Stimulated activated CD4-positive, alpha-beta T cell treated with anti-CD3 and anti-CD28 coated beads, TNF-alpha, amount 100 ng/mL, for 24 hours (primary cell): ENCODE results near the gene ZNF568.

Experiments
- DNase-seq, 3 experiments: peaks; one replicate each; pipeline ENCODE4 v3.0.0-alpha.2; 2020; ENCODE audit warnings: low read depth in 3 of 3

Gene ZNF568

GRCh38 chr19:36915992-36916830 lies at the start of gene ZNF568, which contains the start of gene ZNF829:
ZNF568 (plus strand) TSS chr19:36916332; CDS start chr19:36922771, 6,439 bp downstream.
ZNF829 (minus strand) TSS chr19:36916291; CDS start chr19:36915167, 1,124 bp downstream.
- DNase-seq, result peak; percentile 85 to 87 (median 86)

- no peak for DNase-seq
These were observed 38.9 kb upstream of the ZNF568 start for GRCh38 chr19:36876993-36877938.

- DNase-seq, result no peak
These were observed 24.3 kb upstream of the ZNF568 start for GRCh38 chr19:36891768-36892357.

- DNase-seq, result no peak
These were observed 21.2 kb upstream of the ZNF568 start for GRCh38 chr19:36894849-36895383.

- DNase-seq, result no peak
These were observed 17.7 kb upstream of the ZNF568 start for GRCh38 chr19:36898422-36898821.

GRCh38 chr19:36916991-36917390 lies 859 bp downstream of the ZNF568 start:
- DNase-seq, result no peak

GRCh38 chr19:36918090-36918489 lies 2.0 kb downstream of the ZNF568 start:
- DNase-seq, result no peak

GRCh38 chr19:36931684-36932083 lies 15.6 kb downstream of the ZNF568 start:
- DNase-seq, result no peak

GRCh38 chr19:36939153-36939552 lies 23.0 kb downstream of the ZNF568 start:
- no peak for DNase-seq

GRCh38 chr19:36950335-36951119 lies 34.4 kb downstream of the ZNF568 start:
- no peak for DNase-seq

- DNase-seq, result no peak
These were observed 46.2 kb downstream of the ZNF568 start for GRCh38 chr19:36962346-36962745.

GRCh38 chr19:36963280-36963679 lies 47.1 kb downstream of the ZNF568 start:
- no peak for DNase-seq

- DNase-seq, result no peak
These were observed 56.4 kb downstream of the ZNF568 start for GRCh38 chr19:36972571-36972970.

- peak; percentile 55 to 73 (median 56) for DNase-seq
These were observed 57.1 kb downstream of the ZNF568 start for GRCh38 chr19:36973021-36973843.

GRCh38 chr19:36973844-36974195 lies 57.7 kb downstream of the ZNF568 start:
- DNase-seq, result no peak

- no peak for DNase-seq
These were observed 70.0 kb downstream of the ZNF568 start for GRCh38 chr19:36986131-36986530.

- no peak for DNase-seq
These were observed 70.5 kb downstream of the ZNF568 start for GRCh38 chr19:36986601-36987000.

- no peak for DNase-seq
These were observed 71.0 kb downstream of the ZNF568 start for GRCh38 chr19:36987091-36987490.

GRCh38 chr19:36997152-36997842 lies 81.2 kb downstream of the ZNF568 start:
- DNase-seq, result no peak

GRCh38 chr19:36997843-36998235 lies 81.7 kb downstream of the ZNF568 start:
- no peak for DNase-seq
